Erythroblast (primary cell): Measurements from ENCODE around the gene SRRM1.
A peak's percentile ranks its signal among the peaks of the same experiment; 100 is the strongest.

Source experiments
- DNase-seq, 2 experiments: peaks; one replicate each; lab custom pipeline; 2025; lab: John Stamatoyannopoulos, UW
- GATA1 ChIP-seq: IDR thresholded peaks from 2 replicates; pipeline ENCODE4 v1.6.1; 2011; ENCODE audit warnings: low read depth, mild to moderate bottlenecking, control low read depth, low read length, moderate library complexity
- POLR2A ChIP-seq: IDR thresholded peaks from 2 replicates; pipeline ENCODE4 v1.6.1; 2011; ENCODE audit warnings: mild to moderate bottlenecking, low read length

The SRRM1 gene, protein sequence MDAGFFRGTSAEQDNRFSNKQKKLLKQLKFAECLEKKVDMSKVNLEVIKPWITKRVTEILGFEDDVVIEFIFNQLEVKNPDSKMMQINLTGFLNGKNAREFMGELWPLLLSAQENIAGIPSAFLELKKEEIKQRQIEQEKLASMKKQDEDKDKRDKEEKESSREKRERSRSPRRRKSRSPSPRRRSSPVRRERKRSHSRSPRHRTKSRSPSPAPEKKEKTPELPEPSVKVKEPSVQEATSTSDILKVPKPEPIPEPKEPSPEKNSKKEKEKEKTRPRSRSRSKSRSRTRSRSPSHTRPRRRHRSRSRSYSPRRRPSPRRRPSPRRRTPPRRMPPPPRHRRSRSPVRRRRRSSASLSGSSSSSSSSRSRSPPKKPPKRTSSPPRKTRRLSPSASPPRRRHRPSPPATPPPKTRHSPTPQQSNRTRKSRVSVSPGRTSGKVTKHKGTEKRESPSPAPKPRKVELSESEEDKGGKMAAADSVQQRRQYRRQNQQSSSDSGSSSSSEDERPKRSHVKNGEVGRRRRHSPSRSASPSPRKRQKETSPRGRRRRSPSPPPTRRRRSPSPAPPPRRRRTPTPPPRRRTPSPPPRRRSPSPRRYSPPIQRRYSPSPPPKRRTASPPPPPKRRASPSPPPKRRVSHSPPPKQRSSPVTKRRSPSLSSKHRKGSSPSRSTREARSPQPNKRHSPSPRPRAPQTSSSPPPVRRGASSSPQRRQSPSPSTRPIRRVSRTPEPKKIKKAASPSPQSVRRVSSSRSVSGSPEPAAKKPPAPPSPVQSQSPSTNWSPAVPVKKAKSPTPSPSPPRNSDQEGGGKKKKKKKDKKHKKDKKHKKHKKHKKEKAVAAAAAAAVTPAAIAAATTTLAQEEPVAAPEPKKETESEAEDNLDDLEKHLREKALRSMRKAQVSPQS

DNA sequence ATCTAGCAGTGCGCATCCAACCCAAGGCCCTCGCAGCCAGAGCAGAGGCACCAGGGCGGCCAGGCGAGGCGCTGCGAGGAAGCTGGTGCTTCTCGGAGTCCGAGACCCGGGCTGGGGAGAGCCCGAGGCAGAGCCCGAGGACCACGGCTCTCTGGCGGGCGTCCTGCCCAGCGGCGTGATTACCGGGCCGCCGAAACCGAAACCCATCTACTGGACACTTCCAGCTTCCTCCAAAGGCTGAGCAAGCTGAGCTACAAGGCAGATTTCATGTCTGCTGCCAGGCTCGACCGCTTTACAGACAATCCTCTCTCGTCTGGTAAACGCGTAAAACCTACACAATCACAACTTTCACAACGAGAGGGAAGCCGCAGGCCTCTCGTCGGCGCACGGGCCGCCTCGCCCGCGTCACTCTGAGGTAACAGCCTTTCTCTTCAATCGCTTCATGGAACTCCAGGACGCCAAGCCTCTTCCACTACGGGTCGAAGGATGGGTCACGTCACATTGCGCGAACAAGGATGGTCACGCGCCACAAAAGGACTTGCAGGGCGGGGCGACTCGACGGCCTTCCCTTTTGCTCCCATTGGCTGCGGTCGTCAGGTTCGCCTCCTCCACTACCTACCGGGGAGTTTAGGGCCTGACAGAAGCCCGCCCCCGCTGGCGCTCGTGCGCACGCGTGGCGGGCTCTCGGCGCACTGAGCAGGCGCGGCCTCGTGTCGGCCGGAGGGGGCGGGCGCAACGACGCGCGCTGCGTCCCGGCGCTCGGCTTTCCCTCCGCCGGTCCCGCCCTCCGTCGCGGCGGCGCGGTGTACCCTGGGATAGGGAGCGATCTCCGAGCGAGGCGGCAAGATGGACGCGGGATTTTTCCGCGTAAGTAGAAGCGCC lies at the start of gene SRRM1:
SRRM1 (plus strand) TSS at position 822 of the 882 bp plus-strand sequence; CDS start at position 847, 25 bp downstream.
- peak; percentile 100 for DNase-seq

DNA sequence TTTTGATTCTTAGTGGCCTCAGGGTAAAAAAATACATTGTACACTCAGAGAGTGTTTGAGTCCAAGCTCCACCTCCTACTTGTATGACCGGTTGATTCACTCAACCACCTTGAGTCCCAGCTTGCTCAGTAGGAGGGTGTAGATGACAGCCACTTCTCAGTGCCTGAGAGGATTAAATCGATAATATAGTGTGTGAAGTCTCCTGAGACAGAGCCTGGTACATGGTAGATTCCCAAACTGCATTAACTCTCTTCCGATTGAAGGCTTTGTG lies 48.8 kb upstream of the SRRM1 start:
- TF ChIP-seq POLR2A (no peak), GATA1 (no peak)
- DNase-seq: no peak

More for the DNA sequence above, at the start of gene SRRM1:
- peak; percentile 99 for TF ChIP-seq POLR2A
- no peak for TF ChIP-seq GATA1

DNA sequence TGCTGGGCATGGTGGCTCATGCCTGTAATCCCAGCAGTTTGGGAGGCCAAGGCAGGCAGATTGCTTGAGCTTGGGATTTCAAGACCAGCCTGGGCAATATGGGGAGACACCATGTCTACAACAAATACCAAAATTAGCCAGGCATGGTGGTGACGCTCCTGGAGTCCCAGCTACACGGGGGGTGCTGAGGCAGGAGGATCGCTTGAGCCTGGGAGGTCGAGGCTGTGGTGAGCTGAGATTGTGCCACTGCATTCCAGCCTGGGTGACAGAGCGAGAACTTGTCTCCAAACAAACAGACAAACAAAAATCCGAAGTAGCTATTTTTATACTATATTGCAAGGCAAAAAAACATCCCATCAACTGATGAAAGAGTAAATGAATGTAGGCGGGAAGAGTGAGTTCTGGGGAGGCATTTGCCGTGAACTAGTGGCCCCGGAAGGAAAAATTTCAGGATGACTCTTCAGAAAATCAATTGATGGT lies 46.7 kb upstream of the SRRM1 start:
- TF ChIP-seq GATA1: no peak
- no peak for TF ChIP-seq POLR2A
- no peak for DNase-seq

DNA sequence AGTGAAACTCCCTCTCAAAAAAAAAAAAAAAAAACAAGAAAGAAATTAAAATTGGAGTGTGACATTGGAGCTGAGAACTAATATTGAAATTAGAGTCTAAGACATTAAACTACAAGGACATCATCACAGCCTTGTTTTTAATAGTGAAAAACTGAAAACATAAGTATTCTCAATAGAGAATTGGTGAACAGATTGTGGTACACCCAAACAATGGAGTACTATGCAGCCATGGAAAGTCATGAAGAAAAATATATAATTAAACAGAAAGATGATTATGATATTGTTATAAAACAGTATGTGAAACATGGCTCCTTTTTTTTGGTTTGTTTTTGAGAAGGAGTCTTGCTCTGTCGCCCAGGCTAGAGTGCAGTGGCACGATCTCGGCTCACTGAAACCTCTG lies 43.8 kb upstream of the SRRM1 start:
- no peak for DNase-seq

GRCh38 chr1:24600551-24600950 lies 42.6 kb upstream of the SRRM1 start:
- TF ChIP-seq GATA1 (no peak), POLR2A (no peak)
- no peak for DNase-seq

More for the DNA sequence above, 43.8 kb upstream of the SRRM1 start:
- no peak for TF ChIP-seq GATA1

- TF ChIP-seq POLR2A: no peak
- no peak for TF ChIP-seq GATA1
- DNase-seq: no peak
Observed at GRCh38 chr1:24605534-24606295, 37.4 kb upstream of the SRRM1 start.

DNA sequence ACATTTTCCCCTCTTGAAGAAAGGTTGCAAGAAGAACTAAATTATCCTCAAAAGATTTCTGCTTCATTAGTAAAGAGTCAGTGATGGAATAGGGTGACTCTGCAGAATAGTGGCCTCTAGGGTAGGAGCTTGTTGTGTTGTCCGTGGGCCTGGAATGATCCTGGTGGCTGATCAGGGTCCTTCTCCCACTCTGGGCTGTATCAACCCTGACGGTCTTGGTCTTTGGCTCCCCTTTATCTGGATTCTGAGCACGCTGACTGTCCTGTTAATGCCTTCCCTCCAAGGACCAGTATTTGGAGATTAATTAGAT lies 36.9 kb upstream of the SRRM1 start:
- TF ChIP-seq POLR2A (no peak), GATA1 (no peak)
- no peak for DNase-seq

GRCh38 chr1:24606621-24607020 lies 36.5 kb upstream of the SRRM1 start:
- DNase-seq: no peak
- TF ChIP-seq GATA1: no peak
- no peak for TF ChIP-seq POLR2A

DNA sequence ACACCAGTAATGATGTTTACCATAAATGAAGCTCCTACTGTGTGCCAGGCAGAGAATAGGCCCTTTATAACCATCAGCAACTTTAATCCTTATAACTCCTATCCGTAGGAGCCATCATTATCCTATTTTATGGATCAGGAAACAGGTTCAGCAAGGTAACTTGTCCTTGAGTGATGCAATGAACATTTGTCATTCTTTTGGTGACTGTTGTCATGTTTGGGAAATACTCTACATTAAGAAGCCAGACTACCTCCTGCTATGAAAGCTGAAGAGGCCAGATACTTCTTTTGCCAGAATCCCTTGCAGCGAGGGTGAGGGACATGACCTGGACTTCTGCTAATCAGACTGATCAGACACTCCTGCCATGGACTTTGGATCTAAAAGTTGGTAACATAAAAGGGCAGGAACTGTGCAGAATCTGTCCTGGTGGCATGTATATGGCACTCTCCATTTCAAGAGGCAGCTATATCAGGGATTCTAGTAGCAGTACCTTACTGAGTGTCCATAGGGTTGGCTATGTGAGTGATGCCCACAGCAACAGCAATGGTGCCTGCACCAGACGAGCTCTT lies 33.1 kb upstream of the SRRM1 start:
- no peak for TF ChIP-seq GATA1
- no peak for TF ChIP-seq POLR2A
- no peak for DNase-seq

GRCh38 chr1:24619376-24619775 lies 23.7 kb upstream of the SRRM1 start:
- no peak for DNase-seq
- TF ChIP-seq POLR2A (no peak), GATA1 (no peak)

- DNase-seq: no peak
- TF ChIP-seq GATA1 (no peak), POLR2A (no peak)
Observed at GRCh38 chr1:24620678-24621077, 22.4 kb upstream of the SRRM1 start.

DNA sequence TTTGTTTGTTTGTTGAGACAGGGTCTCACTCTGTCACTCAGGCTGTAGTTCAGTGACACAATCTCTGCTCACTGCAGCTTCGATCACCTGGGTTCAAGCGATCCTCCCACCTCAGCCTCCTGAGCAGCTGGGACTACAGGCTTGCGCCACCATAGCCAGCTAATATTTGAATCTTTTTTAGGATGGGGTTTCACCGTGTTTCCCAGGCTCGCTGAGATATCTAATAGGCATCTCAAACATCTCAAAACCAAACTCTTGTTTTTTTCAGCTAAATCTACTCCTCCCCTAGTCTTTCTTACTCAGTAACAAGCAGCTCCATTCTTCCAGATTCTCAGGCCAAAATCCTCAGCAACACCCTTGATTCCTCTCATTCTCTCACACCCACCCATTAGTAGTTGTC lies 22.0 kb upstream of the SRRM1 start:
- TF ChIP-seq POLR2A (no peak), GATA1 (no peak)
- no peak for DNase-seq

GRCh38 chr1:24622218-24622617 lies 20.9 kb upstream of the SRRM1 start:
- no peak for TF ChIP-seq POLR2A
- no peak for TF ChIP-seq GATA1
- DNase-seq: no peak
